Left ventricle myocardium inferior (tissue), 1 donor: ENCODE measurements around the gene LCP1. TPM values are rescaled to one million over a fixed set of nuclear protein-coding genes. Genes with fewer than 3 reads are reported as not detected.

Experiments used
- DNase-seq: peaks from one replicate; pipeline ENCODE4 v3.0.0-alpha.2; 2020
- H3K27ac ChIP-seq: fragments of 200-600 bp; replicated peaks from 2 replicates; pipeline ENCODE4 v1.8.0; 2021
- H3K27me3 ChIP-seq: fragments of 200-600 bp; 2 replicates; pipeline ENCODE4 v1.8.0; 2021; ENCODE audit warnings: low read depth
- H3K36me3 ChIP-seq: fragments of 200-600 bp; 2 replicates; pipeline ENCODE4 v1.8.0; 2021
- H3K4me1 ChIP-seq: fragments of 200-600 bp; 2 replicates; pipeline ENCODE4 v1.8.0; 2021
- H3K4me3 ChIP-seq: fragments of 200-600 bp; 2 replicates; pipeline ENCODE4 v1.8.0; 2021; ENCODE audit warnings: mild to moderate bottlenecking, moderate library complexity
- H3K9me3 ChIP-seq: fragments of 200-600 bp; replicated peaks from 2 replicates; pipeline ENCODE4 v1.8.0; 2021
- CTCF ChIP-seq: fragments of 200-600 bp; IDR thresholded peaks from 2 replicates; pipeline ENCODE4 v1.8.0; 2021; ENCODE audit warnings: antibody characterized with exemption, mild to moderate bottlenecking, borderline replicate concordance
- intact Hi-C: fragments of 100-400 bp; cut with micrococcal nuclease; formaldehyde crosslinking; loops from one replicate; pipeline ENCODE4 v1.11.0; 2022
- total RNA-seq: library from RNA; stranded (reverse); fragmentation: NEBNext Ultra II Directional; extraction: Animal tissue kit (Norgen Biotek cat#: 25700); gene quantifications from one replicate; pipeline ENCODE4 v1.2.1, GENCODE V29; 2021
- donor health status: DM: no; HTN: yes; CAD: no; lungs with severe emphysema.

LCP1 gene
- total RNA-seq, 1 donor from 2014 or later, result 14.1 TPM

GRCh38 chr13:46102255-46102605, 79.7 kb downstream of the LCP1 start:
- peaks cover 13% of the 10 kb centered on the region for H3K4me1 ChIP-seq
- H3K27ac ChIP-seq, result no peak overlapping the region
- H3K27me3 ChIP-seq, result no peaks in the 10 kb centered on the region
- no peak for DNase-seq
- no peak for TF ChIP-seq CTCF
- H3K36me3 ChIP-seq, result no peaks in the 10 kb centered on the region
- intact Hi-C loops, result no loop called here
- H3K9me3 ChIP-seq, result no peaks in the 10 kb centered on the region
- no peak overlapping the region for H3K4me3 ChIP-seq

- Histone ChIP-seq H3K4me1 (peaks cover 13% of the 10 kb centered on the region), H3K36me3 (no peaks in the 10 kb centered on the region), H3K27me3 (no peaks in the 10 kb centered on the region), H3K4me3 (no peak overlapping the region), H3K27ac (no peak overlapping the region), H3K9me3 (no peaks in the 10 kb centered on the region)
- intact Hi-C loops, result no loop called here
- no peak for DNase-seq
- no peak for TF ChIP-seq CTCF
Measured at GRCh38 chr13:46101484-46102254, 80.3 kb downstream of the LCP1 start.

GRCh38 chr13:46101002-46101401, 81.0 kb downstream of the LCP1 start:
- Histone ChIP-seq H3K27ac (no peak overlapping the region), H3K27me3 (no peaks in the 10 kb centered on the region), H3K36me3 (no peaks in the 10 kb centered on the region), H3K4me3 (no peak overlapping the region), H3K9me3 (no peaks in the 10 kb centered on the region), H3K4me1 (peaks cover 13% of the 10 kb centered on the region)
- no peak for DNase-seq
- intact Hi-C loops, result no loop called here
- TF ChIP-seq CTCF, result no peak

- no peak for TF ChIP-seq CTCF
- Histone ChIP-seq H3K36me3 (no peaks in the 10 kb centered on the region), H3K27me3 (no peaks in the 10 kb centered on the region), H3K4me1 (peaks cover 13% of the 10 kb centered on the region), H3K27ac (no peak overlapping the region), H3K9me3 (no peaks in the 10 kb centered on the region), H3K4me3 (no peak overlapping the region)
- DNase-seq, result no peak
- intact Hi-C loops, result no loop called here
Measured at GRCh38 chr13:46100191-46100815, 81.7 kb downstream of the LCP1 start.

GRCh38 chr13:46097663-46098062, 84.3 kb downstream of the LCP1 start:
- Histone ChIP-seq H3K9me3 (no peaks in the 10 kb centered on the region), H3K4me1 (peaks cover 13% of the 10 kb centered on the region), H3K36me3 (no peaks in the 10 kb centered on the region), H3K4me3 (no peak overlapping the region), H3K27ac (no peak overlapping the region), H3K27me3 (no peaks in the 10 kb centered on the region)
- intact Hi-C loops, result no loop called here
- DNase-seq, result no peak
- TF ChIP-seq CTCF, result no peak
